Nucleus accumbens (tissue), 56 donors: Measurements from ENCODE around the gene TTLL8.
A peak's percentile ranks its signal among the peaks of the same experiment; 100 is the strongest.

Experiments
- DNase-seq, 56 donors: peaks; one replicate each; lab custom pipeline; 2025; lab: John Stamatoyannopoulos, UW

The TTLL8 gene

GRCh38 chr22:49970528-49971231 is 87.4 kb downstream of the TTLL8 start:
- DNase-seq: peak; percentile 43 to 95 (median 87)

DNA sequence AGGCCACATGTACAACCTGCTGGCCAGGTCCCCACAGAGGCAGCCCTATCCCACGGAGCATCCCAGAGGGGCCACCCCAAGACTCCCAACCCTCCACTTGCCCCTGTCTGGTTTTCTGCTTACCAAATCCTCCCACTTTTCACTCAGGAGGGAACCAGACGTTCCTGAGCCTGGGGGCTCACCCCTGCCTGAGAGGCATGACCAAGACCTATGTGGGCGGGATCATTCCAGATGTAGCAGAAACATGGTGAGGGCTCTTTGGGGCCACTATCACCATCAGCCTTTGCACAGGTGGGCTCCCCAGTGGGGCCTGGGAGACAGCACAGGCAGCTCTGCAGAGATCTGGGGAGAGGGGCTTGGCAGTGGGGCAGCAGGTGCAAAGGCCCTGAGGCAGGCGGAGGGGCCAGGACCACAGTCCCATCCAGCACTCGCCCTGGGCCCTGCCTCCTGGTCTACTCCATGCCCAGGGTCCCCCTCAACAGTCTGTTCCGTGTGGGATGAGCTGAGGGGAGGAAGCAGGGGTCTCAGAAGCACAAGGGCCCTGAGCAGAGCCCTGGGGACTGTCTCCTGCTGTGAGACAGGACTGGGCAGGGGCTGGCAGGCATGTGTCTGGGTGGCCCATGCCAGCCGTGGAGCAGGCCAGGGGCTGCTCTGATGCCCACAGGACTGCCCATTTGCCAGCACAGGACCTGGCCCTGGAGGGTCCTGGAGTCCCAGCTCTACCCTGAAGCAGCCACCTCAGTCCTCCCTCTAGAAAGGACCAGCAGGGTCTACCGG is 88.2 kb downstream of the TTLL8 start:
- DNase-seq: no peak

DNA sequence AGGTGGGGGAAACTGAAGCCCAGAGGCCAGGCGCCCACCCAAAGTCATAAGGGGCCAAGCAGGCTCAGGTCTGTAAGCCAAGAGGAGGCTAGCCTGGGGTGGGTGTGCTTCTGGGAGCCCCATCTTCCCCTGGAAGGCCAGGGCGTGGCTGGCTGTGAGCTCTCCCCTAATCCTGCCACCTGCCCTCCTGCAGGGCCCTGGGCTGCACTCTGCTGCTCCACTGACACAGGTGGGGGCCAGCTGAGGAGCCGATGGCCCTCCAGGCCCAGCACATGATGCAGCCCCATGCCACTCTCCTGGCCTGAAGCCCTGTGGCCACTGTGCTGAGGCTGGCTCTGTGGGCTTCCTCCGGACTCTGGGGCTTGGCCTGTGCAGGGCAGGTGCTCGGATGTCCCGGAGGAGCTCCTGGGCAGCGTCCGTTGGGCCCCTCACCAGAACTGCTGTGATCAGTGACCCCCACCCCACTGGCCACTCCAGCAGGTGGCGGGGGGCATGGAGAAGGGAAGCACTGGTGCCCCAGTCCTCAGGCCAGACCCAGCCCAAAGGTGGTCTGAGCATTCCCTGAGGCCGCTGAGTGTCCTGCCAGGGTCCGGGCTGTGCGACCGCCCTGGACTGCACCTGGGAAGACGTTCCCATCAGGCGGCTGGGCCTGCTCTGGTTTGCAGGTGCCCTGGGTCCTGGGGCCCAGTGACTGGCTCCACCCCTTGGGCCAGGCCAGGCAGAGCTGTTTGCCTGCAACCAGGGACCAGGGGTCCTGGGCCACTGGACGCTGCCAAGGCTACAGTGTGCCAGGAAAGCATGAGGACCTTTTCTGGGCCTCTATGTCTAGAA is 89.1 kb downstream of the TTLL8 start:
- peak in 2 of 56 donors; percentile 34 to 48 for DNase-seq
